Measurements from ENCODE around the gene PI4KA. TPM values are rescaled to one million over a fixed set of nuclear protein-coding genes. Genes with fewer than 3 reads are reported as not detected.

The PI4KA gene
- total and polyA plus RNA-seq, 2 of the 13 experiments (the other 11 are each of a cell fraction or from before 2014, with no cell fraction given), result 27.4 to 56.4 TPM

DNA sequence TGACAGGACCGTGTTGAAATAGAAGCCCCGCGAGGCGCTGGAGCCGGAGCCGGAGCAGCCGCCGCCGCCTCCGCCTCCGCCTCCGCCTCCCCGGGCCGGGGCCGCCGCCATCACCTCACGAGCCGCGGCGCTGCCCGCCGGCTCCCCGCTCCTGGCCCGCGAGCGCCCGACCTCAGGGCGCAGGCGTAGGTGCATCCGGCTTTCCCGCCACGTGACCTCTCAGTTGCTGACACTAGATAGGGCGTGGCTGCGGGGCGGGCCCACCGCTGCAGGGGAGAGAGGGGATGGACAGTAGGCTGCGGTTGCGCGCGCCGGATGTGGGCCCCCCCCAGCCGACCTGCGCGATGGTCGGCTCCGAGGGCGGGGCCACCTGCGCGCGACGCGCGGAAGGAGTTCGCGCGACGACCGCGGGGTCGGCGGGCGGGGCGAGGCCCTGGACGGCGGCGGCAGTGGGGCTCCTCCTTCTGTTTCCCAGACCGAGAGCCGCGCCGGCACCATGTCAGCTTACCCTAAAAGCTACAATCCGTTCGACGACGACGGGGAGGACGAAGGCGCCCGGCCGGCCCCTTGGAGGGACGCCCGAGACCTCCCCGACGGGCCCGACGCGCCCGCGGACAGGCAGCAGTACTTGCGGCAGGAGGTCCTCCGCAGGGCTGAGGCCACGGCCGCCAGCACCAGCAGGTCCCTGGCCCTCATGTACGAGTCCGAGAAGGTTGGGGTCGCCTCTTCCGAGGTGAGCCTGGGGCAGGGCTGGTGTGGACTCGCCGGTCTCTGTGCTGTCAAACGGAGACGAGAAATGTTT is at the start of gene PI4KA, which contains the start of gene SNAP29 (continued):
- TF ChIP-seq AHR (CRISPR knock-in tag; IDR thresholded peaks at IDR 0.05) (peak; percentile 76; the same call in 1 of the 2 replicates), KAT7 (CRISPR knock-in tag; IDR thresholded peaks at IDR 0.05; ENCODE audit: borderline replicate concordance) (peak; percentile 44; the same call in 1 of the 2 replicates), BHLHE40 (IDR thresholded peaks at IDR 0.05; ENCODE audit: low read length) (peak; percentile 98), NPAS2 (CRISPR knock-in tag; IDR thresholded peaks at IDR 0.05; ENCODE audit: borderline replicate concordance) (no peak), ZNF792 (CRISPR knock-in tag; IDR thresholded peaks at IDR 0.05) (peak; percentile 76; the same call in 1 of the 2 replicates), RFXANK (CRISPR knock-in tag; IDR thresholded peaks at IDR 0.05) (peak; percentile 28; the same call in 1 of the 2 replicates), CBFB (CRISPR knock-in tag; IDR thresholded peaks at IDR 0.05) (peak; percentile 98), KDM1A (CRISPR knock-in tag; IDR thresholded peaks at IDR 0.05) (0 out of 2 replicates have a peak, but pooled peaks have one; percentile 32), ZNF121 (CRISPR knock-in tag; IDR thresholded peaks at IDR 0.05) (0 out of 2 replicates have a peak, but pooled peaks have one; percentile 17), REXO4 (CRISPR knock-in tag; IDR thresholded peaks at IDR 0.05; ENCODE audit: borderline replicate concordance) (no peak), ARNTL (CRISPR knock-in tag; IDR thresholded peaks at IDR 0.05) (peak; percentile 97), THYN1 (CRISPR knock-in tag; IDR thresholded peaks at IDR 0.05; ENCODE audit: borderline replicate concordance, low read depth) (no peak), SAP130 (CRISPR knock-in tag; IDR thresholded peaks at IDR 0.05; ENCODE audit: low read depth) (peak; percentile 87), ZNF33A (CRISPR knock-in tag; IDR thresholded peaks at IDR 0.05; ENCODE audit: borderline replicate concordance) (no peak), ZSCAN30 (CRISPR knock-in tag; IDR thresholded peaks at IDR 0.05) (no peak), RARA (CRISPR knock-in tag; IDR thresholded peaks at IDR 0.05) (0 out of 2 replicates have a peak, but pooled peaks have one; percentile 2), RAD51 (IDR thresholded peaks at IDR 0.05; ENCODE audit: borderline replicate concordance) (peak; percentile 65; the same call in 1 of the 2 replicates)
- TF ChIP-seq, protein P1, sequence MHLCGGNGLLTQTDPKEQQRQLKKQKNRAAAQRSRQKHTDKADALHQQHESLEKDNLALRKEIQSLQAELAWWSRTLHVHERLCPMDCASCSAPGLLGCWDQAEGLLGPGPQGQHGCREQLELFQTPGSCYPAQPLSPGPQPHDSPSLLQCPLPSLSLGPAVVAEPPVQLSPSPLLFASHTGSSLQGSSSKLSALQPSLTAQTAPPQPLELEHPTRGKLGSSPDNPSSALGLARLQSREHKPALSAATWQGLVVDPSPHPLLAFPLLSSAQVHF (CRISPR knock-in tag; IDR thresholded peaks at IDR 0.05), result 0 out of 2 replicates have a peak, but pooled peaks have one; percentile 13
- TF ChIP-seq, protein P2, sequence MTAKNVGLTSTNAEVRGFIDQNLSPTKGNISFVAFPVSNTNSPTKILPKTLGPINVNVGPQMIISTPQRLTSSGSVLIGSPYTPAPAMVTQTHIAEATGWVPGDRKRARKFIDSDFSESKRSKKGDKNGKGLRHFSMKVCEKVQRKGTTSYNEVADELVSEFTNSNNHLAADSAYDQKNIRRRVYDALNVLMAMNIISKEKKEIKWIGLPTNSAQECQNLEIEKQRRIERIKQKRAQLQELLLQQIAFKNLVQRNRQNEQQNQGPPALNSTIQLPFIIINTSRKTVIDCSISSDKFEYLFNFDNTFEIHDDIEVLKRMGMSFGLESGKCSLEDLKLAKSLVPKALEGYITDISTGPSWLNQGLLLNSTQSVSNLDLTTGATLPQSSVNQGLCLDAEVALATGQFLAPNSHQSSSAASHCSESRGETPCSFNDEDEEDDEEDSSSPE (CRISPR knock-in tag; IDR thresholded peaks at IDR 0.05), result peak; percentile 85; the same call in 1 of the 2 replicates
- TF ChIP-seq, protein P3, sequence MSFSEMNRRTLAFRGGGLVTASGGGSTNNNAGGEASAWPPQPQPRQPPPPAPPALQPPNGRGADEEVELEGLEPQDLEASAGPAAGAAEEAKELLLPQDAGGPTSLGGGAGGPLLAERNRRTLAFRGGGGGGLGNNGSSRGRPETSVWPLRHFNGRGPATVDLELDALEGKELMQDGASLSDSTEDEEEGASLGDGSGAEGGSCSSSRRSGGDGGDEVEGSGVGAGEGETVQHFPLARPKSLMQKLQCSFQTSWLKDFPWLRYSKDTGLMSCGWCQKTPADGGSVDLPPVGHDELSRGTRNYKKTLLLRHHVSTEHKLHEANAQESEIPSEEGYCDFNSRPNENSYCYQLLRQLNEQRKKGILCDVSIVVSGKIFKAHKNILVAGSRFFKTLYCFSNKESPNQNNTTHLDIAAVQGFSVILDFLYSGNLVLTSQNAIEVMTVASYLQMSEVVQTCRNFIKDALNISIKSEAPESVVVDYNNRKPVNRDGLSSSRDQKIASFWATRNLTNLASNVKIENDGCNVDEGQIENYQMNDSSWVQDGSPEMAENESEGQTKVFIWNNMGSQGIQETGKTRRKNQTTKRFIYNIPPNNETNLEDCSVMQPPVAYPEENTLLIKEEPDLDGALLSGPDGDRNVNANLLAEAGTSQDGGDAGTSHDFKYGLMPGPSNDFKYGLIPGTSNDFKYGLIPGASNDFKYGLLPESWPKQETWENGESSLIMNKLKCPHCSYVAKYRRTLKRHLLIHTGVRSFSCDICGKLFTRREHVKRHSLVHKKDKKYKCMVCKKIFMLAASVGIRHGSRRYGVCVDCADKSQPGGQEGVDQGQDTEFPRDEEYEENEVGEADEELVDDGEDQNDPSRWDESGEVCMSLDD (CRISPR knock-in tag; IDR thresholded peaks at IDR 0.05; ENCODE audit: borderline replicate concordance), result no peak
- TF ChIP-seq, protein P4, sequence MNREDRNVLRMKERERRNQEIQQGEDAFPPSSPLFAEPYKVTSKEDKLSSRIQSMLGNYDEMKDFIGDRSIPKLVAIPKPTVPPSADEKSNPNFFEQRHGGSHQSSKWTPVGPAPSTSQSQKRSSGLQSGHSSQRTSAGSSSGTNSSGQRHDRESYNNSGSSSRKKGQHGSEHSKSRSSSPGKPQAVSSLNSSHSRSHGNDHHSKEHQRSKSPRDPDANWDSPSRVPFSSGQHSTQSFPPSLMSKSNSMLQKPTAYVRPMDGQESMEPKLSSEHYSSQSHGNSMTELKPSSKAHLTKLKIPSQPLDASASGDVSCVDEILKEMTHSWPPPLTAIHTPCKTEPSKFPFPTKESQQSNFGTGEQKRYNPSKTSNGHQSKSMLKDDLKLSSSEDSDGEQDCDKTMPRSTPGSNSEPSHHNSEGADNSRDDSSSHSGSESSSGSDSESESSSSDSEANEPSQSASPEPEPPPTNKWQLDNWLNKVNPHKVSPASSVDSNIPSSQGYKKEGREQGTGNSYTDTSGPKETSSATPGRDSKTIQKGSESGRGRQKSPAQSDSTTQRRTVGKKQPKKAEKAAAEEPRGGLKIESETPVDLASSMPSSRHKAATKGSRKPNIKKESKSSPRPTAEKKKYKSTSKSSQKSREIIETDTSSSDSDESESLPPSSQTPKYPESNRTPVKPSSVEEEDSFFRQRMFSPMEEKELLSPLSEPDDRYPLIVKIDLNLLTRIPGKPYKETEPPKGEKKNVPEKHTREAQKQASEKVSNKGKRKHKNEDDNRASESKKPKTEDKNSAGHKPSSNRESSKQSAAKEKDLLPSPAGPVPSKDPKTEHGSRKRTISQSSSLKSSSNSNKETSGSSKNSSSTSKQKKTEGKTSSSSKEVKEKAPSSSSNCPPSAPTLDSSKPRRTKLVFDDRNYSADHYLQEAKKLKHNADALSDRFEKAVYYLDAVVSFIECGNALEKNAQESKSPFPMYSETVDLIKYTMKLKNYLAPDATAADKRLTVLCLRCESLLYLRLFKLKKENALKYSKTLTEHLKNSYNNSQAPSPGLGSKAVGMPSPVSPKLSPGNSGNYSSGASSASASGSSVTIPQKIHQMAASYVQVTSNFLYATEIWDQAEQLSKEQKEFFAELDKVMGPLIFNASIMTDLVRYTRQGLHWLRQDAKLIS (CRISPR knock-in tag; IDR thresholded peaks at IDR 0.05), result no peak
- TF ChIP-seq, protein P5, sequence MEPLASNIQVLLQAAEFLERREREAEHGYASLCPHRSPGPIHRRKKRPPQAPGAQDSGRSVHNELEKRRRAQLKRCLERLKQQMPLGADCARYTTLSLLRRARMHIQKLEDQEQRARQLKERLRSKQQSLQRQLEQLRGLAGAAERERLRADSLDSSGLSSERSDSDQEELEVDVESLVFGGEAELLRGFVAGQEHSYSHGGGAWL (CRISPR knock-in tag; IDR thresholded peaks at IDR 0.05), result no peak; the same call in 1 of the 2 replicates

Data from HepG2 (cell line).